ENCODE measurements around the gene TRPC1.

GRCh38 chr3:142849148-142849547, 125.3 kb downstream of the TRPC1 start:
- TF ChIP-seq EZH2 (IDR thresholded peaks at IDR 0.05; ENCODE audit: insufficient read depth, poor library complexity, severe bottlenecking), result no peak
- TF ChIP-seq EZH2phosphoT487 (IDR thresholded peaks at IDR 0.05; ENCODE audit: insufficient read depth, low read depth), result no peak
